Measurements from ENCODE around the gene SCFD2. TPM values are rescaled to one million over a fixed set of nuclear protein-coding genes. Genes with fewer than 3 reads are reported as not detected.
A peak's percentile ranks its signal among the peaks of the same experiment; 100 is the strongest.

The SCFD2 gene
- total RNA-seq, 1 donor from 2014 or later: 14.3 TPM

DNA sequence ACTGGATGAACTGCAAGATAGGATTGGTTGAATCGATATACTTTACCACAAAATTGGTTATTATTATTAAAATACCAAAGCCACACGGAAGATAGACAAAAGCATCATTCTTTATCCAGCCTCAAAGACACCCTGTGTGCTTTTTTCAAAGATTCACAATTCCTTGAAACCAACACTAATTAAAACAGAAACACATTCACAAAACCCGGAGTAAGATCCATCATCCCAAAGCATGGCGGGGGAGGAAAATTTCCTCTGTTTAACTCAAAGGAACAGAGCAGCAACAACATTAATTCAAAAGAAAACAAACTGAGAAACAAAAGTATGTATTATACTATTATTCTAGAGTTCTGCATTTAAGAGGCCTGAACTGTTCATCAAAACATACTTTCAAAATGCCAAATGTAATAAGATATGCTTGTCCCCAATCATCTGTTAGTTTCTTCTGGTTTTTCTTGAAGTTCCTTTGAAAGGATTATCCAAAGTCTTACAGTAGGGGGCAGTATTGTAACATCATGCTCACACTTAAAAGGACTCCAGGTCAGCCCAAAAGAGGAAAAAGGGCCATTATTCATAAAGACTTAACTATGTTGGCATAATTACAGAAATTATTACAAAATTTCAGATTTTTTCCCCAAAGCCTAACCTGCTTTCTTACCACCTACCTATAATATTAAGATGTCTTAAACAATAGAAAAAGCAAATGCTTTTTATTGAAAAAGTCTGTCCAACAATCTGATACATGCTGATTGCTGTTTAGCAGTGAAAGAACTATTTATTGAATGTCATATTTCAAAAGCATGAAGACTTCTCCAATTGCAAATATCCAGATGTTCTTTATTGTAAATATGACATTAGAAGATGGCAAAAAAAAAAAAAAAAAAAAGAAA is 168.7 kb downstream of the SCFD2 start:
- intact Hi-C loops (cut with DNase I): no loop called here
- no peak overlapping the region for H3K4me3 ChIP-seq

GRCh38 chr4:53195815-53196661 is 169.8 kb downstream of the SCFD2 start:
- no peak for TF ChIP-seq CTCF (IDR thresholded peaks at IDR 0.05)
- DNase-seq: no peak
- Histone ChIP-seq H3K9me3 (no peaks in the 10 kb centered on the region), H3K27ac (no peak overlapping the region), H3K4me3 (no peak overlapping the region), H3K4me1 (no peaks in the 10 kb centered on the region), H3K27me3 (no peaks in the 10 kb centered on the region), H3K36me3 (no peaks in the 10 kb centered on the region)
- intact Hi-C loops (cut with DNase I): no loop called here
- ATAC-seq: no peak

More for the DNA sequence above, 168.7 kb downstream of the SCFD2 start:
- H3K27ac ChIP-seq: no peak overlapping the region
- no peaks in the 10 kb centered on the region for H3K36me3 ChIP-seq
- ATAC-seq: peak; percentile 68
- no peaks in the 10 kb centered on the region for H3K4me1 ChIP-seq
- no peak for DNase-seq
- peak; percentile 75 for TF ChIP-seq CTCF (IDR thresholded peaks at IDR 0.05)
- no peaks in the 10 kb centered on the region for H3K9me3 ChIP-seq
- no peaks in the 10 kb centered on the region for H3K27me3 ChIP-seq

- Histone ChIP-seq H3K36me3 (no peaks in the 10 kb centered on the region), H3K27ac (no peak overlapping the region), H3K9me3 (no peaks in the 10 kb centered on the region), H3K4me3 (no peak overlapping the region), H3K27me3 (no peaks in the 10 kb centered on the region), H3K4me1 (no peaks in the 10 kb centered on the region)
- ATAC-seq: no peak
- intact Hi-C loops (cut with DNase I): no loop called here
- no peak for TF ChIP-seq CTCF (IDR thresholded peaks at IDR 0.05)
- no peak for DNase-seq
Measured at GRCh38 chr4:53194727-53195126, 171.1 kb downstream of the SCFD2 start.

DNA sequence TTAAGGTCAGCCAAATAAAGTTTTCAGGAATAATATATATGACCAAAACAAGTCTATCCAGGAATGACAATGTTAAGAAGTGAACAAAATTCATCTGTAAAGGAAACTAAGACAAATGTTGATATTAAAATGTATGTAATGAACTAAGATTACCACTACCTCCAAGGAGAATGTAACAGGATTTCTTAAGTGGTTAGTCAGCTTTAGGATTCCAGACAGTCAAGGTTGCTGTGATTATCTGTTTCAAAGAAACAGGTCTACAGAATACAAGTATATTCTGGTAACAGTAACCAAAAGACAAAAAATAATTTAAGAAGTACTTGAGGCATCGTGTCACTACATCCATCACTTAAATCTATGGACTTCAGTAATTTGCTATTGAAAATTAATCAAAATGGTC is 172.8 kb downstream of the SCFD2 start:
- intact Hi-C loops (cut with DNase I): no loop called here
- Histone ChIP-seq H3K27me3 (no peaks in the 10 kb centered on the region), H3K27ac (no peak overlapping the region), H3K4me1 (no peaks in the 10 kb centered on the region), H3K36me3 (no peaks in the 10 kb centered on the region), H3K9me3 (no peaks in the 10 kb centered on the region), H3K4me3 (no peak overlapping the region)
- ATAC-seq: no peak
- no peak for TF ChIP-seq CTCF (IDR thresholded peaks at IDR 0.05)
- no peak for DNase-seq

- Histone ChIP-seq H3K9me3 (no peaks in the 10 kb centered on the region), H3K27ac (no peak overlapping the region), H3K4me3 (no peak overlapping the region), H3K4me1 (no peaks in the 10 kb centered on the region), H3K36me3 (no peaks in the 10 kb centered on the region), H3K27me3 (no peaks in the 10 kb centered on the region)
- ATAC-seq (no peak), DNase-seq (no peak)
- intact Hi-C loops (cut with DNase I): no loop called here
- TF ChIP-seq CTCF (IDR thresholded peaks at IDR 0.05): no peak
Measured at GRCh38 chr4:53192496-53192895, 173.4 kb downstream of the SCFD2 start.
